Cardiac septum (tissue), 1 donor: ENCODE results near the gene DDX27. TPM values are rescaled to one million over a fixed set of nuclear protein-coding genes. Genes with fewer than 3 reads are reported as not detected.
"Not testable (repeated sequence)": the region's sequence is repeated elsewhere in the genome, so short reads cannot be mapped to it uniquely, and the experiment has no call there.

Source experiments
- DNase-seq: peaks from one replicate; pipeline ENCODE4 v3.0.0-alpha.2; 2020; ENCODE audit warnings: low spot score
- intact Hi-C: fragments of 100-400 bp; cut with DNase I; formaldehyde crosslinking; loops from one replicate; pipeline ENCODE4 v1.14.0; 2022
- total RNA-seq: library from RNA; stranded (reverse); fragmentation: NEBNext Ultra II Directional; extraction: Animal tissue kit (Norgen Biotek cat#: 25700); gene quantifications from one replicate; pipeline ENCODE4 v1.2.1, GENCODE V29; 2021
- donor health status: DM: no; HTN: no; CAD: no.

Gene DDX27
- total RNA-seq, 1 donor from 2014 or later, result 14.0 TPM

GRCh38 chr20:49199729-49200293 lies 19.4 kb upstream of the DDX27 start:
- intact Hi-C loops, result no loop called here
- no peak for DNase-seq

GRCh38 chr20:49203011-49203410 lies 16.2 kb upstream of the DDX27 start:
- no peak for DNase-seq
- intact Hi-C loops, result no loop called here

GRCh38 chr20:49203746-49204145 lies 15.5 kb upstream of the DDX27 start:
- DNase-seq, result no peak
- intact Hi-C loops, result no loop called here

- DNase-seq, result no peak
- intact Hi-C loops, result no loop called here
Observed at GRCh38 chr20:49207076-49207475, 12.1 kb upstream of the DDX27 start.

- intact Hi-C loops, result no loop called here
- DNase-seq, result no peak
Observed at GRCh38 chr20:49210101-49210756, 9.0 kb upstream of the DDX27 start.

GRCh38 chr20:49210757-49211110 lies 8.5 kb upstream of the DDX27 start:
- intact Hi-C loops, result no loop called here
- no peak for DNase-seq

- intact Hi-C loops, result no loop called here
- no peak for DNase-seq
Observed at GRCh38 chr20:49214571-49214970, 4.6 kb upstream of the DDX27 start.

- intact Hi-C loops, result no loop called here
Observed at GRCh38 chr20:49215232-49215631, 4.0 kb upstream of the DDX27 start.

GRCh38 chr20:49216991-49217578 lies 2.1 kb upstream of the DDX27 start:
- peak; percentile 96 for DNase-seq
- intact Hi-C loops, result loop anchor here (2.0 kb wide), 1 partner anchor 84 kb away; no protein-coding TSS in a partner anchor

More at GRCh38 chr20:49215232-49215631, 4.0 kb upstream of the DDX27 start:
- no peak for DNase-seq

- intact Hi-C loops, result loop anchor here (1.0 to 2.0 kb wide), 2 partner anchors 30 to 60 kb away; partner anchors contain the start of genes STAU1 and ZNFX1
- DNase-seq, result not testable (repeated sequence)
Observed at GRCh38 chr20:49218739-49219090, 501 bp upstream of the DDX27 start.

- no peak for DNase-seq
- intact Hi-C loops, result loop anchor here (1.0 to 2.0 kb wide), 2 partner anchors 32 to 59 kb away; partner anchors contain the start of genes STAU1 and ZNFX1
Observed at GRCh38 chr20:49219924-49220831, 962 bp downstream of the DDX27 start.

- no peak for DNase-seq
- intact Hi-C loops, result no loop called here
Observed at GRCh38 chr20:49225896-49226295, 6.7 kb downstream of the DDX27 start.

GRCh38 chr20:49228676-49229075 lies 9.5 kb downstream of the DDX27 start:
- intact Hi-C loops, result no loop called here
- DNase-seq, result no peak

GRCh38 chr20:49229381-49229780 lies 10.2 kb downstream of the DDX27 start:
- no peak for DNase-seq
- intact Hi-C loops, result no loop called here

- intact Hi-C loops, result no loop called here
- no peak for DNase-seq
Observed at GRCh38 chr20:49230021-49230420, 10.8 kb downstream of the DDX27 start.

- DNase-seq, result no peak
- intact Hi-C loops, result no loop called here
Observed at GRCh38 chr20:49230561-49231133, 11.4 kb downstream of the DDX27 start.

GRCh38 chr20:49231471-49231870 lies 12.3 kb downstream of the DDX27 start:
- no peak for DNase-seq
- intact Hi-C loops, result no loop called here

- intact Hi-C loops, result no loop called here
- no peak for DNase-seq
Observed at GRCh38 chr20:49233226-49233625, 14.0 kb downstream of the DDX27 start.

- intact Hi-C loops, result no loop called here
- no peak for DNase-seq
Observed at GRCh38 chr20:49234831-49235230, 15.6 kb downstream of the DDX27 start.

- intact Hi-C loops, result no loop called here
- DNase-seq, result no peak
Observed at GRCh38 chr20:49236301-49236700, 17.1 kb downstream of the DDX27 start.
